GM08714 (cell line): ENCODE data around the gene PDIA2.

Experiments used
- H3K4me3 ChIP-seq: fragments of 200-500 bp; sonication (Bioruptor generic); 2 replicates; pipeline ENCODE4 v1.5.1; 2014; ENCODE audit warnings: mild to moderate bottlenecking, low read length, inconsistent platforms
- ZNF274 ChIP-seq: IDR thresholded peaks from 2 replicates; pipeline ENCODE4 v1.6.1; 2012; ENCODE audit warnings: mild to moderate bottlenecking, low read depth, low read length

The PDIA2 gene

DNA sequence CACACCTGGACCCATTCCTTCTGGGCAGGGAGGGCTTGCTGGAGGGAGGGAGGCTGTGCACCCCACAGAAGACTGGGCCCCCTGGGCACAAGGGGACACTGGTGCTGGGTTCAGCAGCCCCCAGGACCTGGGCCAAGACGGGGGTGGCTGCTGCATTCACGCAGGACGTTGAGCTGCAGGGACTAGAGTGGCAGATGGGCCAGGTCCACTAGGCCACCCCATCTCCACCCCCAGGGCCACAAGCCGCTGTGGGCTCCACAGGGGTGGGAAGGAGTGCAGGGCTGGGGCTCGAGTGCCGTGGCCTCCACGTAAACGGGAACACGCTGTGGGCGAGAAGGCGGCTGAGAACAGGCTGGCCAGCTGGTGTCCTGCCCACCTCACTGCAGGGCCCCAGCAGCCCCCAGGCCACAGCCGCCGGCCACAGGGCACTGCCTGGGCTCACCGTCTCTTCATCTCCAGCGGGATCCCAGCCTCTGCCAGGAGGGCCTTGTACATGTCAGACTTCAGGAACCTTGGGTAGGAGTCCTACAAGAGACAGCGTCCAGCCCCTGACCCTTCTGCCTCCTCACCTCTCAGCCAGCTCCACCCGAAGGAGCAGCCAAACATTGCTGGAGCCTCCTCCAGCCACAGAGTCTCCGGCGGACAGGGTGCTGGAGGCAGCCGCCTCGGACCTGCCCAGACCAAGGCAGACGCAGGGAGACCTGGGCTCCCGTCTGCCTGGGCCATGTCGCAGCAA lies 13.7 kb upstream of the PDIA2 start:
- TF ChIP-seq ZNF274: no peak
- no peak overlapping the region for H3K4me3 ChIP-seq

DNA sequence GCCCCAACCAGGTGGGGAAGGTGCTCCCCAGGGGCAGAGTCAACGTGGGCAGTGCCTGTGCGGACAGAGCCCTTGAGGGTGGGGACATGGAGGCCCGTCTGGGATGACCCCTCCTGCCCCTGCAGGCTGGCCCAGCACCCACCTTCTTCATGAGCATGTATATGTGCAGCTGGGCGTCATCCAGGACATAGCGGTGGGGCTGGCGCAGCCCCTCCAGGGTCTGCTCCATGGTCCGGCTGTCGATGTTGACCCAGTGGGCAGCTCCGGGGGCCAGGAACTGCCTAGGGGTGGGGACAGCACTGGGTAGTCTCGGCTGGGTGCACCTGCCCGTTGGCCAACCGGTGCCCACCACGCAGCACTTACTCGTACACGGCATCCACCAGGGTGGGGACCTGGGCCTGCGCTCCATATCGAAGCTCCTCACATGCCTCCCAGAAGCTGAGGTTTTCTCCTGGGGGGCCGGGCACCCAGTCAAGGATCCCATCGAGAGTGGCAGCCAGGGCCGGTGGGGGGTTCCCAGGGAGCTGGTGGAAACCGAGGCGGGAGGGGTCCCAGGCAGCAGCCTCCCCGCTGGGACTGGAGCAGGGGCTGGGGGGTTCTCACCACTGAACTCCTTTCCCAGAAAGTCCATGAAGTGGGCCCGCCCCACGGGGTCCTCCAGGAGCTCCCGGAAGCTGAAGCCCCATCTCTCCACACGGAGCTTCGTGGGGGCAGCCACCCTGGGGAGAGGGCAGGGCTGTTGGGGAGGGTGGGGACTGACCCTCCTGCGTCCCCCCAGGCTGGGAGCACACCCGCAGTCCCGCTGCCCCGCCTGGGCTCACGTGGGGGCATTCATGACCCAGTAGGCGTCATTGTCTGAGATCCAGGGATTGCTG lies 12.3 kb upstream of the PDIA2 start:
- TF ChIP-seq ZNF274: no peak
- H3K4me3 ChIP-seq: no peak overlapping the region

DNA sequence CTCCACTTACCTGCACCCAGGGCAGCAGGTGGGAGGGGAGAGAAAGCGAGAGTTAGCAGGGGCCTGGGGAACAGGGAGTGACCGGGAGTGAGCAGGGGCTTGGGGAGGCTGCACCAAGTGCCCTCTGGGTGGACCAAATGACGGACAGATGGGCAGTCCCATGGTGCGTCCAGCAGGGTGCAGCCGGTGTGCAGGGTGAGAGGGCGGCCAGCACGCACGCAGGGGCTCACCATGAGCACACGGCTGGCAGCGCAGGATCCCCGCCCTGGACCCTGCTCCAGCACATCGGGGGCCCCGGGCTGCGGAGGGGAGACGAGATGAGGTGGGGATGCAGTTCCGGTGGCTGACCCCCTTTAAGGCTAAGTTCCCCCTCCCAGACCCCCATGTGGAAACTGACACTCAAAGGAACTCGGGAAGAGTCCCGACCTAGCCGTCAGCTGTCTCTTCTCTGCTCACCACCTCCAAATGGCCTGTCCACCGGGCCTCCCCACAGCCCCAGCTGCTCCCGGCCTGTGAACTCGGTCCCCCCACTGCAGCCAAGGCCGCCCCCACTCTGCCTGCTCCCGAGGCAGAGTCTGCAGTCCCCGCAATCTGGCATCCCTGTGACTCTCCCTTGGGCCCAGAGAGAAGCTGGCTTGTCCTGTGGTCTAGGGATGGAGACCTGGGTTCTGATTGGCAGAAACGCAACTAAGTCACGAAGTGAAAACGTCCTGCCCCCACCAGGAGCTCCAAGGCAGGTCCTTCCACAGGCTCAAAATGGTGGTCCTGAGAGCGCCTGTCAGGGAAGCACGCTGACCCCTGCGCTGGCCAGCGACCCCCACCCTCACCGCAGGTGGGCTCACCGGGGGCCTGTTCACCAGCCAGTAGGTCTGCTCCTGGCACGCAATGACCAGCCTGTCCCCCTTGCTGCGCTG lies 10.1 kb upstream of the PDIA2 start:
- TF ChIP-seq ZNF274: no peak
- no peak overlapping the region for H3K4me3 ChIP-seq

DNA sequence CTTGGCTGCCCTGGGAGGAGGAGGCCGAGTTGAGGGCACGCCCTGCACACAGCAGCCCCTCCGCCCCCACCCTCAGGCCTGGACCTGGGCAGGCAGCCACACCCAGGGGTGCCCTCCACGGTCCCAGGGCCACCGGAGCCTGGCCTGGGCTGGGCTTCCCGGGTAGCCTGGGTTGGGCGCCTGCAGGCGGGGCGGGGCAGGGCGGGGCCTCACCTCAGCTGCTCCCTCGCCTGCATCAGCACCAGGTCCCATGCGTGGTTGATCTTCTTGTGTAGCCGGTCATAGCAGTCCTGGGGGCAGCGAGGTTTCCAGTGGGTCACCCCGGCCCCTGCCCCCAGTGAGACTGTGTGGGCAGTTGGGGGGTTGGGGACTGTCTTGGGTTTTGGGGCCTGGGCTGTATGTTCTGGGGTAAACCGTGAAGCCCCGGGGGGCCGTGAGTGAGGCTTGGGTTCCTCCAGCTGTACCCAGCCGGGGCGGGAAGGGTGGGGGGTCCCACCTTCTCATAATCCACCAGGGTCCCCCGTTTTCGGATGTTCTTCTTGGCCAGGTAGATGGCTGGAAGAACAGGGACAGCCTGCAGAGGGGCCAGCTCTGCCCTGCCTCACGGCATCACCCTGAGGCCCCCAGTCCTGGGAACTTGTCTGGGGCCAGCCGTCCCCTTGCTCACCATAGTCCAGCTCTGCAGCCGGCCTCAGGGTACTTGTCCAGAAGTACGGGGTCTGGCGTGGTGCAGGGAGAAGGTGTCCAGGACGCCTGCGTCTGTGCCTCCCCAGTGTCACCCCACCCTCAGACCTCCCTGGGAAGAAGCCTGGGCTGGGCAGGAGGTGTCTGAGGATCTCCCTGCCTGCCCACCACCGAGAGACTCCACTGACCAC lies 9.2 kb upstream of the PDIA2 start:
- TF ChIP-seq ZNF274: no peak
- no peak overlapping the region for H3K4me3 ChIP-seq

DNA sequence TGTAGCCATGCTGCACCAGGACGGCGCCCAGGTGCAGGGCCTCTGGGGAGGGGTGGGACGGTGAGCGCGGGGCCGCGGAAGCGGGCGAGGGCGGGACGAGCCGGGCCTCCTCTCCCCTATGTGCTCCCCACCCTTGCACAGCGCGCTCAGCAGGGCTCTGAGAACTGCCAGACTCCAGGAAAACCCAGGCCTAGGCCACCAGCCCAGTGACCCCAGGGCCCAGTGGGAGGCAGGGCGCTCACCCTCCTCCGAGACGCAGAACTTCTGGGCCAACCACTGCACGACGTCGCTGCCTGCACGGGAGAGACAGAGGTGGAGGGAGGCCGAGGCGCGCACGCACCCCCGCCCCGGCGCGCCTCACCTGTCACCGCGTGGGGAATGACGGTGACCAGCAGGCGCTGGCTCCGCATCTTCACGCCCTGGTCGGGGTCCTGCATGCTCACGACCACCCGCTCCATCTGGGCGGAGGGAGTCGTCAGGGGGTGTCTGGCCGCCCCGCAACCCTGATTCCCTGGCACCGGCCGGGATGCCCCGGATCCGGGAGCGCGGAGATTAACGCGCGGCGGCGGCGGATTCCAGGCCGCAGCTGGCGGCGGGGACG lies 7.8 kb upstream of the PDIA2 start:
- H3K4me3 ChIP-seq: no peak overlapping the region
- no peak for TF ChIP-seq ZNF274

DNA sequence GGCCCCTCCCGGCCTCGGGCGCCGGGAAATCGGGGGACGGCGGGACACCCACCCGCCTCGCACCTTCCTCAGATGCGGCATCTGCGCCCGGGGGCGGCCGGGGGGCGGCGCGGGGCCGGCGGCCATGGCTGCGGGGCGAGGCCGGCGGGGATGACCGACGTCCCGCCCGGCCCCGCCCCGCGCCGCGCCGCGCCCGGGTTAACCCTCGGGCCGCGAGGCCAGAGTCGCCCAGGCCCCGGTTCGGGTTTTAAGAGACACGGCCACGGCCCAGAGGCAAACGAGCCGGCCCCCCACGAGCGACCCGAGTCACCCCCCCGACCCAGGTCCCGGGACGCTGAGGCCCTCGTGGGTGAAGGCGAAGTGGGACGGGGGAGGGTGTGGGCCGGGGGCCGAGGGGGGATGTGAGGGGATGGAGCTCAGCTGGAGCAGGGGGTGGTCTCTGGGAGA lies 7.2 kb upstream of the PDIA2 start, which contains the start of gene RGS11:
RGS11 (minus strand) TSS at position 159 of the 447 bp plus-strand sequence; CDS start at position 126, 33 bp downstream.
- TF ChIP-seq ZNF274: no peak
- no peak within 1 kb of the TSS for H3K4me3 ChIP-seq

DNA sequence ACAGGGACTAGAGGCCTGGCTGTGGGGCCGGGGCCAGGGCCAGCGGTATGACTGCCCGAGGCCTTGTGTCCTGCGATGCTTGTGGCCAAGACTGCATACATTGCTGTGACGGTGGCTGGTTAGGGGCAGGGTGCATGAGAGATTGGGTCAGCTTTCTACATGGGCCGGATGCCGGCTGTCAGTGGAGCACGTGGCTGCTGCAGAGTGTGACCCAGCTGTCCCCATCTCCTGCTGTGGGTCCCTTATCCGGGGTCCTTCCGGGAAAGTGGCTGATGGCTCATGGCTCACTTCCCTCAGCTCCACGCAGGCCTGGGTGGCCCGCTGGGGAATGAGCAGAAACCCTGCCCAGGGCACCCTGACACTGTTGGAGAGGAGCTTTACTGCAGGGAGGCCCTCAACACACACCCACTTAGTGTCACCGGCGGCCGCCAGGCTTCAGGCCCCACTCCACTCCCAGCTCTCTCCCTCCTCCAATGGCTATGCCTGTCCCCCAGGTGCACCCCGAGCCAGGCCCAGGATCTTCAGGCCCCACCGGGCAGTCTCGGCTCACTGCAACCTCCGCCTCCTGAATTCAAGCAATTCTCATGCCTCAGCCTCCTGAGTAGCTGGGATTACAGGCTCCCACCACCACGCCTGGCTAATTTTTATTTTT lies 6.4 kb upstream of the PDIA2 start:
- H3K4me3 ChIP-seq: no peak overlapping the region
- TF ChIP-seq ZNF274: no peak

DNA sequence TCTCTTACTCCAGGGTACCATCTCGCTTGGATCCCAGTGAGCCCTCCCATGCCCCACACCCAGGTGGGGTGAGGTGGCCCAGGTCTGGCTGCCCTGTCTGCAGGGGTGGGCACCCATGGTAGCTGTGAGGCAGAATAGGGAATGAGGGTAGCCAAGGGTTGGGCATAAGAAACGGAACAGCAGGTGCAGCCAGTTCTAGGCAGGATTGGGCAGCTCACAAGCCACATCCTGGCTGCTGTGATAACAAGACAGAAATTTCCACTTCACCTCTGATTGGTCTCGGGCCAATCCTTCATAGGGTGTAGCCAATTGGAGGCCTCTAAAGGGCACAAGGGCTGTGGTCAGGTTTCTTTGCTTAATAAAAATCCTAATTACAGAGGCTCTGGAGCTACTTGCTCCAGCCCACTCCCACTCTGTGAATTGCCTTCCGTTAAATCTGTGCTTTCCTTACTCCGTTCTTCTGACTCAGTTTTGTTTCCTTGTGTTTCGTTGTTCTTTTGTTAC lies 4.0 kb upstream of the PDIA2 start:
- no peak for TF ChIP-seq ZNF274

DNA sequence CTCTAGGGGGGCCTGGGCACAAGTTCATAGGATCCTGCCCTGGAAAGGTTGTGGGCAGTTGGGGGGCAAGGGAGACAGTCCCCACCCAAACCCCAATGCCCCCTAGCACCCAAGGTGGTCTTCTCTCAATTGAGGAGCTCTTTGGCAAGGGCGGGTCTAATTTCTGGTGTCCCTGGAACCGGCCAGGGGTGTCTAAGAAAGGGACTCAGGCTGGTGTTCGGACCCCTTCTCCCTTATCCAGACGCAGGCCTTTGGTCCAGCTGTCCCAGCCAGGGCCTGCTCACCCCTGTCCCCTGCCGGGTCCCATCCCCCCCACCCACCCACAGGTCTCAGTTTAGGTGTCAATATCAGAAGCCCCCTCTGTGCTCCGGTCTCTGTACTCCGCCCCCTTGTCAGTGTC lies 3.4 kb upstream of the PDIA2 start:
- H3K4me3 ChIP-seq: no peak overlapping the region
- no peak for TF ChIP-seq ZNF274

More for the DNA sequence above, 4.0 kb upstream of the PDIA2 start:
- H3K4me3 ChIP-seq: no peak overlapping the region

DNA sequence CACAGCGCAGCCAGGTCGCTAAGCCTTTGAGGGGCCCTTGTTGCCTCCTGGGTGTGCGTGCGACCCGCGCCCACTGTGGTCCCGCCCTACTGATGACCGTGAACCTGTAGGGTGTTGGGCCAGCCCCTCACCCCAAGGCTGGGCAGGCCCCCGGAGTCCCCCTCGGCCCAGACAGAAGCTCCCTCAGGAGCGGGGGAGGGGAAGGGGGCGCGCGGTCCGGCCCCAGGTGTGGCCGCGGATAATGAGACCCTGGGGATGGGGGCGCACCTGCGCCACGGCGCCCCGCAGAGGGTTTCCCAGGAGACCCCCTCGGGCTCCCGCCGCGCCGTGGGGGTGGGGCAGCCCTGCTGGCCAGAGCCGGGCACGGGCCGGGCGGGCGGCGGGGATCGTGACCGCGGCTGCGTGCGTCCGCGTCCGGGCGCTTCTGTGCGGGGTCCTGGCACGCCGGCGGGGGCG lies 2.9 kb upstream of the PDIA2 start:
- no peak for TF ChIP-seq ZNF274
- H3K4me3 ChIP-seq: no peak overlapping the region

DNA sequence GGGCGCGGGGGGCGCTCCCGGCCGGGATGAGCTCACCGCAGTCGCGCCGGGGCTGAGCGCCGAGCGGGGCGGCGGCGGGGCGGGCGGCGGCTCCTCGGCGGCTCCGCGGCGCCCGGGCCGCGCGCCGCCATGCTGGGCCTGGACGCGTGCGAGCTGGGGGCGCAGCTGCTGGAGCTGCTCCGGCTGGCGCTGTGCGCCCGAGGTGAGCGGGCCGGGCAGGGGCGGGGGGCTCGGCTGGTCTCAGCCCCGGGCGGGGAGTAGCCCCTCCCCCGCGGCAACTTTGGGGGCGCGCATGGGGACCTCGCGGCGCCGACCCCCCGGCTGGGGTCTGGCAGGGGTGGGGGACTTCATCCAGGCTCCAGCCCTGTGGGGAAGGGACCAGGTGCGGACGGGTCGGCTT lies 2.4 kb upstream of the PDIA2 start, which contains the start of gene ARHGDIG:
ARHGDIG (plus strand) TSS at position 40 of the 400 bp plus-strand sequence; CDS start at position 130, 90 bp downstream.
- no peak for TF ChIP-seq ZNF274
- H3K4me3 ChIP-seq: no peak within 1 kb of the TSS
